ENCODE measurements around the gene PLAU.

- TF ChIP-seq CTCF (IDR thresholded peaks at IDR 0.05 in 4 of 5, conservative IDR thresholded peaks at IDR 0.05 in 1 of 5): no peak
- no peak for TF ChIP-seq POLR2A (IDR thresholded peaks at IDR 0.05)
Measured at GRCh38 chr10:73864229-73864628, 46.7 kb upstream of the PLAU start.

Data from gastrocnemius medialis (tissue), 4 donors.